K562 (cell line): ENCODE results near the gene HES6. TPM values are rescaled to one million over a fixed set of nuclear protein-coding genes. Genes with fewer than 3 reads are reported as not detected.

Experiments used
- CHD2 ChIP-seq: IDR thresholded peaks from 2 replicates; pipeline ENCODE4 v1.6.1; 2011; ENCODE audit warnings: low read depth, low read length
- FOS ChIP-seq: IDR thresholded peaks from 3 replicates; pipeline ENCODE4 v1.6.1; 2011; ENCODE audit not compliant: insufficient read length; ENCODE audit errors: extremely low read depth
- HNRNPK ChIP-seq: fragments of 200-400 bp; formaldehyde crosslinking; IDR thresholded peaks from one replicate; pipeline ENCODE4 v1.6.1; 2018; ENCODE audit warnings: mild to moderate bottlenecking, low read depth, low read length; ENCODE audit not compliant: poor library complexity, severe bottlenecking
- HOXB6 ChIP-seq: fragments of 250-450 bp; sonication (Bioruptor Pico); IDR thresholded peaks from 2 replicates; pipeline ENCODE4 v1.5.1; 2022; ENCODE audit warnings: mild to moderate bottlenecking, borderline replicate concordance
- RAD21 ChIP-seq, 2 experiments: fragments of 250-450 bp in 1 of 2; fragments of 450-650 bp in 1 of 2; sonication (Bioruptor Pico) in 1 of 2; formaldehyde crosslinking in 1 of 2; IDR thresholded peaks in 1 of 2; conservative IDR thresholded peaks in 1 of 2; 2 replicates each; pipeline versions ENCODE4 v1.4.0 to v1.8.0; 2020 to 2022; ENCODE audit warnings: mild to moderate bottlenecking in 2 of 2, moderate library complexity in 1 of 2
- RB1 ChIP-seq: fragments of 450-650 bp; IDR thresholded peaks from 2 replicates; pipeline ENCODE4 v1.6.1; 2017; ENCODE audit warnings: low read depth, mild to moderate bottlenecking
- RBFOX2 ChIP-seq: fragments of 200-400 bp; formaldehyde crosslinking; IDR thresholded peaks from 2 replicates; pipeline ENCODE4 v1.6.1; 2017; ENCODE audit warnings: low read depth, mild to moderate bottlenecking, low read length, moderate library complexity
- STAG1 ChIP-seq: sonication (generic); formaldehyde crosslinking; IDR thresholded peaks from 2 replicates; pipeline ENCODE4 v1.5.0; 2020; ENCODE audit warnings: missing genetic modification reagents, borderline replicate concordance
- TBP ChIP-seq: optimal IDR thresholded peaks from 2 replicates; pipeline ENCODE3; 2011; ENCODE audit warnings: low read depth, low read length, improper control_type of control experiment
- ZNF134 ChIP-seq: fragments of 250-450 bp; sonication (Bioruptor Pico); conservative IDR thresholded peaks from 2 replicates; pipeline ENCODE4 v1.4.0; 2020
- ZNF717 ChIP-seq: fragments of 250-450 bp; sonication (Bioruptor Pico); IDR thresholded peaks from 2 replicates; pipeline ENCODE4 v1.5.0; 2021
- polyA plus RNA-seq, 8 experiments: library from polyadenylated mRNA; depleted of rRNA in 4 of 8; stranded (reverse) in 5 of 8; unstranded in 3 of 8; fragments of >200 nt; fragmentation: Nextera tagmentation in 2 of 8; fragmentation: Illumina TruSeq in 1 of 8; extraction: Ambion mirVana in 2 of 8; extraction: Trizol in 1 of 8; gene quantifications; 2 replicates each; pipeline versions ENCODE4 v1.2.1 to v1.2.3, GENCODE V29; 2011 to 2014; ENCODE audit warnings: inconsistent platforms in 1 of 8, missing spikeins in 1 of 8
- total RNA-seq, 7 experiments: library from RNA; depleted of rRNA in 6 of 7; stranded (reverse); fragments of >200 nt in 6 of 7; fragmentation: Illumina TruSeq in 2 of 7; extraction: Trizol in 2 of 7; gene quantifications; 2 replicates each; pipeline versions ENCODE4 v1.2.1 to v1.2.3, GENCODE V29; 2011 to 2021; ENCODE audit warnings: low replicate concordance in 1 of 7
- TF ChIP-seq, protein P1 (sequence below): fragments of 450-650 bp; IDR thresholded peaks from 2 replicates; pipeline ENCODE4 v1.6.1; 2017; ENCODE audit warnings: mild to moderate bottlenecking, moderate library complexity
- TF ChIP-seq, protein P2 (sequence below), 2 experiments: fragments of 450-650 bp in 1 of 2; sonication (generic) in 1 of 2; formaldehyde crosslinking in 1 of 2; IDR thresholded peaks; 2 replicates each; pipeline versions ENCODE4 v1.7.1 to v1.9.0; 2016 to 2022; ENCODE audit warnings: inconsistent platforms in 1 of 2, mild to moderate bottlenecking in 1 of 2, missing genetic modification reagents in 1 of 2
- TF ChIP-seq, protein P3 (sequence below): fragments of 250-450 bp; sonication (Bioruptor Pico); IDR thresholded peaks from 2 replicates; pipeline ENCODE4 v1.8.0; 2022; ENCODE audit warnings: moderate library complexity, mild to moderate bottlenecking, inconsistent platforms

HES6 gene
- total and polyA plus RNA-seq, 9 of the 15 experiments (the other 6 are each of a cell fraction or from before 2014, with no cell fraction given), result 6.2 to 133 (median 29.2) TPM

DNA sequence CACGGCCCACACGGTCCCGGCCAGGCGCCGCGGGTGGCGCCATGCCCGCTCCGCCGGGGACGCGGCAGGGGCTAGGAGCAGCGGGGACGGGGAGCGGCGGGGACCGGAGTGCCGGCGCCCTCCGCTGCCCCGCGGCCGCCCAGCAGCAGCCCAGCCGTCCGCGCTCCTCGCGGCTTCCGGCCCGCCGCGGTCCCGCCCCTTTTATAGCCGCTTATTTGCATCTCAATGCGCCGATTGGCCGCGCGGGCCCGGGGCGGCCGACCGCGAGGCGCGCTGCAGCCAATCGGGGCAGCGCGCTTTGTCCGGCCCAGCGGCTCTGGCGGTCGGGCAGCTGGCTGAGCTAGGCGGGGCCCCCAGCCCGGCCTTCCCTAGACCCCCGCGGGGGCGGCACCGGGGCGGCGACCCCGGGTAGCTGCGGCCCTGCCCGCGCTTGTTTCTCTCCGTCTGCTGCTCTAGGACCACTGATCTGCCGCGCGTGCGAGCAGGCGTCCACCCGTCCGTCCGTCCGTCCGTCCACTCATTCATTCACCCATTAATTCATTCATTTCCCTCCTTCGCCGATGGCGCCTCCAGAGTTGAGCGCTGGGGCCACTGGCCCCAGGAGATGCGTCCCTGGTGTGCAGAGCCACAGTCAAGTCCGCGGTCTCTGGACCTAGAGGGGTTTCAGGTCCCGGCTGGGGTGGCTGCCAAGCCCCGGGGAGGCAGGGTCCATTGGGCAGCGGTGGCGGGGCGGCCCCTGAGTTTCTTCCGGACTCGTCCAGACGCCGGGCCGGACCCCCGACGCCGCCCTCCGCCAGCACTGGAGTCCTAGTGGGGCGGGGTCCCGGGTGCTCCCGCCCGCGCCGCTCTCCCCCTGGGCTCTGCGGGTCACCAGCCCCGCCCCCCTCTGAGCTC lies at the start of gene HES6 (continued):
- TF ChIP-seq ZNF717 (CRISPR knock-in tag), result no peak
- peak; percentile 23 for TF ChIP-seq HNRNPK
- TF ChIP-seq, protein P1, sequence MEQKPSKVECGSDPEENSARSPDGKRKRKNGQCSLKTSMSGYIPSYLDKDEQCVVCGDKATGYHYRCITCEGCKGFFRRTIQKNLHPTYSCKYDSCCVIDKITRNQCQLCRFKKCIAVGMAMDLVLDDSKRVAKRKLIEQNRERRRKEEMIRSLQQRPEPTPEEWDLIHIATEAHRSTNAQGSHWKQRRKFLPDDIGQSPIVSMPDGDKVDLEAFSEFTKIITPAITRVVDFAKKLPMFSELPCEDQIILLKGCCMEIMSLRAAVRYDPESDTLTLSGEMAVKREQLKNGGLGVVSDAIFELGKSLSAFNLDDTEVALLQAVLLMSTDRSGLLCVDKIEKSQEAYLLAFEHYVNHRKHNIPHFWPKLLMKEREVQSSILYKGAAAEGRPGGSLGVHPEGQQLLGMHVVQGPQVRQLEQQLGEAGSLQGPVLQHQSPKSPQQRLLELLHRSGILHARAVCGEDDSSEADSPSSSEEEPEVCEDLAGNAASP, result no peak
- TF ChIP-seq RB1, result 0 out of 2 replicates have a peak, but pooled peaks have one; percentile 32
- peak; percentile 97 for TF ChIP-seq TBP
- peak; percentile 91 for TF ChIP-seq RBFOX2
- 0 out of 4 replicates have a peak, but pooled peaks of 1 of the 2 experiments have one; percentile 4 for TF ChIP-seq RAD21 (CRISPR knock-in tag; conservative IDR thresholded peaks at IDR 0.05 in 1 of 2, IDR thresholded peaks at IDR 0.05 in 1 of 2)
- TF ChIP-seq ZNF134, result no peak
- TF ChIP-seq HOXB6 (CRISPR knock-in tag), result no peak
- TF ChIP-seq CHD2, result no peak
- TF ChIP-seq FOS, result peak; percentile 47
- no peak for TF ChIP-seq STAG1
- TF ChIP-seq, protein P2, sequence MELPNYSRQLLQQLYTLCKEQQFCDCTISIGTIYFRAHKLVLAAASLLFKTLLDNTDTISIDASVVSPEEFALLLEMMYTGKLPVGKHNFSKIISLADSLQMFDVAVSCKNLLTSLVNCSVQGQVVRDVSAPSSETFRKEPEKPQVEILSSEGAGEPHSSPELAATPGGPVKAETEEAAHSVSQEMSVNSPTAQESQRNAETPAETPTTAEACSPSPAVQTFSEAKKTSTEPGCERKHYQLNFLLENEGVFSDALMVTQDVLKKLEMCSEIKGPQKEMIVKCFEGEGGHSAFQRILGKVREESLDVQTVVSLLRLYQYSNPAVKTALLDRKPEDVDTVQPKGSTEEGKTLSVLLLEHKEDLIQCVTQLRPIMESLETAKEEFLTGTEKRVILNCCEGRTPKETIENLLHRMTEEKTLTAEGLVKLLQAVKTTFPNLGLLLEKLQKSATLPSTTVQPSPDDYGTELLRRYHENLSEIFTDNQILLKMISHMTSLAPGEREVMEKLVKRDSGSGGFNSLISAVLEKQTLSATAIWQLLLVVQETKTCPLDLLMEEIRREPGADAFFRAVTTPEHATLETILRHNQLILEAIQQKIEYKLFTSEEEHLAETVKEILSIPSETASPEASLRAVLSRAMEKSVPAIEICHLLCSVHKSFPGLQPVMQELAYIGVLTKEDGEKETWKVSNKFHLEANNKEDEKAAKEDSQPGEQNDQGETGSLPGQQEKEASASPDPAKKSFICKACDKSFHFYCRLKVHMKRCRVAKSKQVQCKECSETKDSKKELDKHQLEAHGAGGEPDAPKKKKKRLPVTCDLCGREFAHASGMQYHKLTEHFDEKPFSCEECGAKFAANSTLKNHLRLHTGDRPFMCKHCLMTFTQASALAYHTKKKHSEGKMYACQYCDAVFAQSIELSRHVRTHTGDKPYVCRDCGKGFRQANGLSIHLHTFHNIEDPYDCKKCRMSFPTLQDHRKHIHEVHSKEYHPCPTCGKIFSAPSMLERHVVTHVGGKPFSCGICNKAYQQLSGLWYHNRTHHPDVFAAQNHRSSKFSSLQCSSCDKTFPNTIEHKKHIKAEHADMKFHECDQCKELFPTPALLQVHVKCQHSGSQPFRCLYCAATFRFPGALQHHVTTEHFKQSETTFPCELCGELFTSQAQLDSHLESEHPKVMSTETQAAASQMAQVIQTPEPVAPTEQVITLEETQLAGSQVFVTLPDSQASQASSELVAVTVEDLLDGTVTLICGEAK (IDR thresholded peaks at IDR 0.05), result no peak
- TF ChIP-seq, protein P2 (CRISPR knock-in tag; IDR thresholded peaks at IDR 0.05), result no peak
- TF ChIP-seq, protein P3, sequence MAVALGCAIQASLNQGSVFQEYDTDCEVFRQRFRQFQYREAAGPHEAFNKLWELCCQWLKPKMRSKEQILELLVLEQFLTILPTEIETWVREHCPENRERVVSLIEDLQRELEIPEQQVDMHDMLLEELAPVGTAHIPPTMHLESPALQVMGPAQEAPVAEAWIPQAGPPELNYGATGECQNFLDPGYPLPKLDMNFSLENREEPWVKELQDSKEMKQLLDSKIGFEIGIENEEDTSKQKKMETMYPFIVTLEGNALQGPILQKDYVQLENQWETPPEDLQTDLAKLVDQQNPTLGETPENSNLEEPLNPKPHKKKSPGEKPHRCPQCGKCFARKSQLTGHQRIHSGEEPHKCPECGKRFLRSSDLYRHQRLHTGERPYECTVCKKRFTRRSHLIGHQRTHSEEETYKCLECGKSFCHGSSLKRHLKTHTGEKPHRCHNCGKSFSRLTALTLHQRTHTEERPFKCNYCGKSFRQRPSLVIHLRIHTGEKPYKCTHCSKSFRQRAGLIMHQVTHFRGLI (CRISPR knock-in tag), result no peak
